Muscle of back (tissue), 13 donors: Measurements from ENCODE around the gene TATDN3. TPM values are rescaled to one million over a fixed set of nuclear protein-coding genes. Genes with fewer than 3 reads are reported as not detected.
"Not testable (repeated sequence)": the region's sequence is repeated elsewhere in the genome, so short reads cannot be mapped to it uniquely, and the experiment has no call there.

ENCODE experiments used
- DNase-seq, 3 donors: peaks; one replicate each; pipeline versions ENCODE4 v3.0.0 to v3.0.0-alpha.2; 2013
- long read RNA-seq, 9 donors: transcript quantifications; one replicate each; lab custom pipeline, GENCODE V29; 2026
- polyA plus RNA-seq, 10 donors: library from polyadenylated mRNA; unstranded; fragments of 120-200 nt; gene quantifications; one replicate each; pipeline ENCODE4 v1.2.1, GENCODE V29; 2013; ENCODE audit not compliant: insufficient read length in 10 of 10

TATDN3 gene, protein sequence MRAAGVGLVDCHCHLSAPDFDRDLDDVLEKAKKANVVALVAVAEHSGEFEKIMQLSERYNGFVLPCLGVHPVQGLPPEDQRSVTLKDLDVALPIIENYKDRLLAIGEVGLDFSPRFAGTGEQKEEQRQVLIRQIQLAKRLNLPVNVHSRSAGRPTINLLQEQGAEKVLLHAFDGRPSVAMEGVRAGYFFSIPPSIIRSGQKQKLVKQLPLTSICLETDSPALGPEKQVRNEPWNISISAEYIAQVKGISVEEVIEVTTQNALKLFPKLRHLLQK
- polyA plus RNA-seq = 10 to 100 TPM in 8 of 10 donors, 1 to 10 TPM in 2; 8.8 to 11.9 (median 10.9) TPM
- long read RNA-seq, donor 1, partial matches to known transcripts = 0 of 1 reads
- long read RNA-seq, donor 1, other reads (novel, unspliced or antisense) = 0 of 1 reads
- long read RNA-seq, donor 2, partial matches to known transcripts = 0 of 3 reads
- long read RNA-seq, donor 2, other reads (novel, unspliced or antisense) = 0 of 3 reads
- long read RNA-seq, donor 3 = 0 reads
- long read RNA-seq, donor 4, partial matches to known transcripts = 0 of 2 reads
- long read RNA-seq, donor 4, other reads (novel, unspliced or antisense) = 0 of 2 reads
- long read RNA-seq, donor 5, partial matches to known transcripts = 0 of 4 reads
- long read RNA-seq, donor 5, other reads (novel, unspliced or antisense) = 0 of 4 reads
- long read RNA-seq, donor 6, partial matches to known transcripts = 0 of 7 reads
- long read RNA-seq, donor 6, other reads (novel, unspliced or antisense) = 0 of 7 reads
- long read RNA-seq, donor 7, partial matches to known transcripts = 0 of 6 reads
- long read RNA-seq, donor 7, other reads (novel, unspliced or antisense) = 0 of 6 reads
- long read RNA-seq, donor 8, partial matches to known transcripts = 0 of 2 reads
- long read RNA-seq, donor 8, other reads (novel, unspliced or antisense) = 0 of 2 reads
- long read RNA-seq, donor 9, partial matches to known transcripts = 0 of 2 reads
- long read RNA-seq, donor 9, other reads (novel, unspliced or antisense) = 0 of 2 reads

DNA sequence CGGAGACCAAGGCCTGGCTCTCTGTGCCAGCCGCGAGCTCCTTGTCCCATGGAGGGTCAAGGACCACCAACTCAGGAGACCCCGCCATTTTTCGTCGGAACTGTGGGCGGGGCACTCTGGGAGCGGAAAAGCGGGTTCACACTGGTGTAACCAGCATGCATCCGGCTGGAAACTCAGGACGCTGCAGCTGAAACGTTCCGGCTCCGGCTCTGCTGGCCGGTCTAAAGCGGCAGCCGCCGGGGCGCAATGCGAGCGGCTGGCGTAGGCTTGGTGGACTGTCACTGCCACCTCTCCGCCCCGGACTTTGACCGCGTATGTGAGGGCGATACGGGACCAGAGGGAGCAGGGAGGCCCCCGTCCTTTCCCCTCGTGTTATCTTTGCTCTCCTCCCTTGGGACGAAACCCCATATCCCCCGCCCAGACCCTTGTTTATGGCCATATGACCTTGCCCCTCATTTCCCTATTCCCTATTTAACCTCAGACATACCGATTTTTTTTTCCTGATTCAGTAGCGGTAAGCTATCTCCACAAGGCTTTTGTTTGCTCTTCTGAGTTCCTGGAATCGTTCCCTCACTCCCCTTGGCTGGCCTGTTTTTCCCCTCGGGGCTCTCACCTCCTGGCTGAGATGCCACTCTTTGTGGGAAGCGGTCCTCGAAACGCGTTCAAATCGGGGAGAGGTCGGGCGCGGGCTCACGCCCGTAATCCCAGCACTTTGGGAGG lies at the start of gene TATDN3, which contains the start of gene NSL1:
TSS of gene TATDN3 (plus strand) at position 219 of the 720 bp plus-strand sequence. CDS start at position 247, 28 bp downstream.
TSS of gene NSL1 (minus strand) at position 102 of the 720 bp plus-strand sequence. CDS start at position 88, 14 bp downstream.
- peak; percentile 95 to 98 (median 97) for DNase-seq

- DNase-seq = no peak
Measured at GRCh38 chr1:212743901-212744475, 47.7 kb upstream of the TATDN3 start.

GRCh38 chr1:212745303-212745702 lies 46.4 kb upstream of the TATDN3 start:
- no peak for DNase-seq

- DNase-seq = no peak
Measured at GRCh38 chr1:212746546-212746945, 45.1 kb upstream of the TATDN3 start.

GRCh38 chr1:212749821-212750535 lies 41.7 kb upstream of the TATDN3 start:
- DNase-seq = peak in 2 of 3 donors; percentile 47 to 62

DNA sequence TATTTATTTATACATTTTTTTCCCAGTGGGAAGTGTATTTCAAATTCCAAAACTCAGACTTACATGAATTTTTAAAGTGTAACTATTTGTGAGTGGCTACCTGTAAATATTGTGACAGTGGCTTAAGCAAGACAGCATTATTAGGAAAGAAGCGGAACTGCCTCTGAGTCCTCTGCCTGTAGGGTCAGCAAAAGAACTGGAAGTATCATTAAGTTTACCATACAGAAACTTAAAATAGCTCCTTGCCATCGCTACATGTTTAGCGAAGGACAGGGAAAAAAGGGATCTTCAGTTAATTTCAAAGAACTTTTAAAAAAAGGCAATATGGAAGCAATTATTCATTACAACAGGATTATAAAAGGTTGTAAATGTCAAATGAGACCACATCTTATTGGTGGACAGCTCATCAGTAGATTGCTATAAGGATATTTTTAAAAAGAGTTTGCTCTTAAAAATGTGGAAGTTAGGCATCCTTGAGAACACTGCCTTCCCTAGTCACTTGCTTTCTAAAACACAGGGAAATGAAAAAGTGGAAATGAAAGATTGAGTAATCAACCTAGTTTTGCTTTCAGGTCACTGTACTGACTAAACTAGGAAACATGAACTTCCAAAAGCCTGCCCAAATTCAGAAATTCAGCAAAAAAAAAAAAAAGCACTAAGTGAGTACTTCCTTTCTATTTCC lies 39.3 kb upstream of the TATDN3 start:
- peak in 2 of 3 donors; percentile 11 to 26 for DNase-seq

GRCh38 chr1:212752934-212753497 lies 38.7 kb upstream of the TATDN3 start:
- DNase-seq = no peak

DNA sequence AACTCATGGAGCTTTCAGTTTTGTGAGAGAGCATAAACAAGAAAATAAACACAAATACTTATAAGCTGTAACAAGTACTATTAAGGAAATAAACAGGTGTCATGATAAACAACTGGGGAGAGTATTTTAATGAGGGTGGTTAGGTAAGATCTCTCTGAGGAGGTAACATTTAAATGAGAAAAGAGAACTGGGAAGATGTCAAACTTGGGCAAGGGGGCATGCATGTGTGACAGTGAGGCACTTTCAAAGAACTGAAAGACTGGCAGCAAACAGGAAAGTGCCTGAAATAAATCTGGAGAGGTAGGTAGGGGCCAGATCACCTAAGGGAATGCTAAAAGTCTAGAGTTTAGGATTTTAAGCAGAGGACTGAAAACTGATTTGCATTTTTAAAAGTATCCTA lies 37.9 kb upstream of the TATDN3 start:
- no peak for DNase-seq

GRCh38 chr1:212754193-212754592 lies 37.5 kb upstream of the TATDN3 start:
- DNase-seq = no peak

DNA sequence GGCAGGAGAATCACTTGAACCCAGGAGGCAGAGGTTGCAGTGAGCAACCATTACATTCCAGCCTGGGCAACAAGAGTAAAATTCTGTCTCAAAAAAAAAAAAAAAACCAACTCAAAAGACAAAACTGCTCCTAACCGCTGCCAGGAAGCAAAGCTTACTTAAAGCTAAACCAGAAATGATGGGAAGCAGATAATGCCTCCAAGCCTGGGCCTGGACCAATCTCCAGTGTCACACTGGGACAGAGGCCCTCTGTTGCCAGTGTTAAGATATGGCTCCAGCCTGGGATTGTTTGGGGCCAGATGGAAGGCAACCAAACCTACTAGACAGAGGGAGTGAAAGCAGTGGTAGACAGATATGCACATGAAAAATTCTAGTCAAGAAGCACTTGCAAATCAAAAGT lies 37.0 kb upstream of the TATDN3 start:
- no peak for DNase-seq

DNA sequence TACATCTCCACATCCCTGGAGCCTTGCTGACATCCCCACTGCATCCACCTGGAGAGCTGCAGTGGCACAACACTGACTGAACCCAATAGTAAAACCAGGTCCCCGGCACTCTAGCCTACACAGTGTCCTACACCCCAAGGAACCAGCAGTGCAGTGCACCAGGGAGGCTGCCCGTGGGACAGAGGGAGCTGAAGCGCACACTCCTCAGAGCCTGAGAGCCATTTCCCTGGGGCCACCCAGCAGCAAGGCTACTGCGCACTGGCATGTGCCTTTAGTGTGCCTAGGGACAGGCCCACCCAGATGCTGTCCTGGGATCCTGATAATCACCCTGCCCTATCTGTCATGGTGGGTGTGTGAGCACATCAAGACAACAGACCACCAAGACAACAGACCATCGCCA lies 32.0 kb upstream of the TATDN3 start:
- no peak for DNase-seq

DNA sequence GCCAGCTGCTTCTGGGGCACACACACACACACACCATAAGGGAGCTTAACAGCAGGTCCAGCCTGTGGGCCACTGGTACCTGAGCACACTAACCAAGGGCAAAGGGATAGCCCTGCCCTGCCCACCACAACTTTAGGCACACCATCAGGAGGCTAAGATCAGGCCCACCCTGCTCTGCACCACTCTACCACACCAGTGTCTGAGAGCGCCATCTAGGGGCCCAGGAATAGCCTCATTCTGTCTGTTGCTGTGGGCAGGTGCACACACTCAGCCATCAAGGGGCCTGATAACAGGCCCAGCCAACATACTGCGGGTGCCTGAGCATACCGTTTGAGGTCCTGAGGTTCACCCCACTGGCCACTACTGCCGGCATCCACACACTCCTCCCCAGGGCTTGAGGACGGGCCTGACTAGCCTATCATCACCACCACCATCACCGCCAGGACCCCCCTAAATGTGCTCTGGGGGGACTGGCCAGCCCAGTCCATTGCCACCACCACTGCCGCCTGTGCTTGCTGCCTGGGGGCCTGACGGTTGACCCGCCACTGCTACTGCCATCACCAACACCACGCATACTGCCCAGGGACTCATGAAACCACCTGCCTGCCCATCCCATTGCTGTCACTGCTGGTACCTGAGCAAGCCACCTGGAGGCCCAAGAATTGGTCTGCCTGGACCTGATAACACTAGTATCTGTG lies 31.4 kb upstream of the TATDN3 start:
- no peak for DNase-seq

DNA sequence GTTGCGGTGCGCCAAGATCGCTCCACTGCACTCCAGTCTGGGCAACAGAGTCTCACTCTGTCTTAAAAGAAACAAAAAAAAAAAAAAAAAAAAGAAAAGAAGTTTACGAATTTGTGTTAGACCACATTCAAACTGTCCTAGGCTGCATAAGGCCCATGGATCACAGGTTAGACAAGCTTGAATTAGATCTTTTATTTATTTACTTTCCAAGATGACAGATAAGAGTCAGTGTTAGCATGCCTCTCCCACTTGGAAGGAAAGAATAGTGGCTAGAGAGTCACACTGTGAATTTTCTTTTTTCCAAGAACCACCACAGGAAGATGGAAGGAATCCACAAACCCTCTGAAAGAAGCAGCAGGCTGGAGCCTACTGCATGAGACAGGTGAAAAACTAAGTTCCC lies 29.5 kb upstream of the TATDN3 start:
- no peak for DNase-seq

- DNase-seq = no peak
Measured at GRCh38 chr1:212762839-212763238, 28.9 kb upstream of the TATDN3 start.

DNA sequence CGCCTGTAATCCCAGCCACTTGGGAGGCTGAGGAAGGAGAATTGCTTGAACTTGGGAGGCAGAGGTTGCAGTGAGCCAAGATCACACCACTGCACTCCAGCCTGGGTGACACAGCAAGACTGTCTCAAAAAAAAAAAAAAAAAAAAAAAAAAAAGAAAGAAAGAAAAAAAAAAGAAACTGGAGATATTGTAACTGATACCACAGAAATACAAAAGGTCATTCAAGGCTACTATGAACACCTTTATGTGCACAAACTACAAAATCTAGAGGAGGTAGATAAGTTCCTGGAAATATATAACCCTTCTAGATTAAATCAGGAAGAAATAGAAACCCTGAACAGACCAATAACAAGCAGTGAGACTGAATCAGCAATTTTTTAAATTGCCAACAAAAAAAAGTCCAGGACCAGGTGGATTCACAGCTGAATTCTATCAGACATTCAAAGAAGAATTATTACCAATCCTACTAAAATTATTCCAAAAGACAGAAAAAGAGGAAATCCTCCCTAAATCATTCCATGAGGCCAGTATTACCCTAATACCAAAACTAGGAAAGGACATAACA lies 26.9 kb upstream of the TATDN3 start:
- not testable (repeated sequence) for DNase-seq

DNA sequence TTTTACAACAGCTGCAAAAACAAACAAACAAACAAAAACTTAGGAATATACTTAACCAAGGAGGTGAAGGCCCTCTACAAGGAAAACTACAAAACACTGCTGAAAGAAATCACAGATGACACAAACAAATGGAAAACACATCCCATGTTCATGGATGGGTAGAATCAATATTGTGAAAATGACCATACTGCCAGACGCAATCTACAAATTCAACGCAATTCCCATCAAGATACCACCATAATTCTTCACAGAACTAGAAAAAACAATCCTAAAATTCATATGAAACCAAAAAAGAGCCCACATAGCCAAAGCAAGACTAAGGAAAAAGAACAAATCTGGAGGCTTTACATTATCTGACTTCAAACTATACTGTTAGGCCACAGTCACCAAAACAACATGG lies 24.9 kb upstream of the TATDN3 start:
- not testable (repeated sequence) for DNase-seq

- DNase-seq = no peak
Measured at GRCh38 chr1:212769459-212770167, 22.1 kb upstream of the TATDN3 start.

DNA sequence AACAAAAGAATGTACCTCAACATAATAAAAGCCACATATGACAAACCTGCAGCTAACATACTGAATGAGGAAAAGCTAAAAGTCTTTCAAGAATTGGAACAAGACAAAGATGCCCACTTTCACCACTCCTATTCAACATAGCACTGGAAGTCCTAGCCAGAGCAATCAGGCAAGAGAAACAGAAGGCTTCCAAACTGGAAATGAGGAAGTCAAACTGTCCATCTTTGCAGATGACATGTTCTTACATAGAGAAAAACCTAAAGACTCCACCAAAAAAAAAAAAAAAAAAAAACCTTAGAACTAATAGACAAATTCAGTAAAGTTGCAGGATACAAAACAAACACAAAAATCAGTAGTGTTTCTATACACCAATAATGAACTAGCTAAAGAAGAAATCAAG lies 20.4 kb upstream of the TATDN3 start:
- DNase-seq = no peak
